Fibroblast of the aortic adventitia (primary cell): ENCODE measurements around the gene TMEM97. TPM values are rescaled to one million over a fixed set of nuclear protein-coding genes. Genes with fewer than 3 reads are reported as not detected.
"Not testable (repeated sequence)": the region's sequence is repeated elsewhere in the genome, so short reads cannot be mapped to it uniquely, and the experiment has no call there.

Experiments used
- DNase-seq: peaks from one replicate; pipeline ENCODE4 v3.0.0-alpha.2; 2010; ENCODE audit warnings: low read depth
- H3K4me3 ChIP-seq: 2 replicates; pipeline ENCODE4 v1.5.1; 2011; ENCODE audit warnings: low read depth, mild to moderate bottlenecking, control low read depth, low read length, moderate library complexity
- CTCF ChIP-seq: IDR thresholded peaks from 2 replicates; pipeline ENCODE4 v1.5.1; 2011; ENCODE audit warnings: mild to moderate bottlenecking, low read length, control low read depth, inconsistent platforms; ENCODE audit not compliant: insufficient read depth
- total RNA-seq: library from RNA; depleted of rRNA; stranded (reverse); fragments of >200 nt; gene quantifications from 2 replicates; pipeline ENCODE4 v1.2.3, GENCODE V29; 2012; ENCODE audit warnings: low replicate concordance

TMEM97 gene
- total RNA-seq, 1 donor: 20.5 TPM

- DNase-seq: no peak
- no peak overlapping the region for H3K4me3 ChIP-seq
- no peak for TF ChIP-seq CTCF
These were observed 43.0 kb upstream of the TMEM97 start for GRCh38 chr17:28276011-28276410.

- peak; percentile 56 for DNase-seq
- no peak overlapping the region for H3K4me3 ChIP-seq
- no peak for TF ChIP-seq CTCF
These were observed 39.6 kb upstream of the TMEM97 start for GRCh38 chr17:28279411-28279810.

- H3K4me3 ChIP-seq: no peak overlapping the region
- DNase-seq: no peak
- no peak for TF ChIP-seq CTCF
These were observed 38.2 kb upstream of the TMEM97 start for GRCh38 chr17:28280826-28281225.

GRCh38 chr17:28282596-28282995 lies 36.4 kb upstream of the TMEM97 start:
- no peak for TF ChIP-seq CTCF
- DNase-seq: peak; percentile 88
- no peak overlapping the region for H3K4me3 ChIP-seq

- H3K4me3 ChIP-seq: no peak overlapping the region
- TF ChIP-seq CTCF: no peak
- DNase-seq: no peak
These were observed 33.0 kb upstream of the TMEM97 start for GRCh38 chr17:28285965-28286364.

GRCh38 chr17:28290703-28291102 lies 28.3 kb upstream of the TMEM97 start:
- TF ChIP-seq CTCF: no peak
- DNase-seq: no peak
- H3K4me3 ChIP-seq: no peak overlapping the region

- TF ChIP-seq CTCF: no peak
- H3K4me3 ChIP-seq: no peak overlapping the region
- DNase-seq: no peak
These were observed 27.1 kb upstream of the TMEM97 start for GRCh38 chr17:28291780-28292330.

- not testable (repeated sequence) for DNase-seq, H3K4me3 ChIP-seq
These were observed 26.1 kb upstream of the TMEM97 start for GRCh38 chr17:28292878-28293277.
